ENCODE data around the gene MEF2A.
"Not testable (repeated sequence)": the region's sequence is repeated elsewhere in the genome, so short reads cannot be mapped to it uniquely, and the experiment has no call there.

MEF2A gene

GRCh38 chr15:99731336-99732123 is 165.7 kb downstream of the MEF2A start:
- H3K9ac ChIP-seq (ENCODE audit: low read depth, low read length), result no peak overlapping the region
- H3K4me3 ChIP-seq (ENCODE audit: low read depth, low read length), result peak overlapping the region; percentile 84
- H3K27me3 ChIP-seq (ENCODE audit: control insufficient read depth, insufficient read depth, low read length), result peaks cover 10% of the 10 kb centered on the region
- H3K9me3 ChIP-seq (ENCODE audit: control insufficient read depth, insufficient read depth, low read length), result no peaks in the 10 kb centered on the region
- H3K27ac ChIP-seq (ENCODE audit: low read depth, low read length), result peak overlapping the region; percentile 58
- peaks cover 24% of the 10 kb centered on the region for H3K4me1 ChIP-seq (ENCODE audit: control insufficient read depth, insufficient read depth, low read length)
- H3K36me3 ChIP-seq (ENCODE audit: control insufficient read depth, insufficient read depth, low read length), result peaks cover 16% of the 10 kb centered on the region; the same call in 1 of the 2 replicates

GRCh38 chr15:99732124-99732750 is 166.5 kb downstream of the MEF2A start:
- Histone ChIP-seq H3K27ac (ENCODE audit: low read depth, low read length) (no peak overlapping the region), H3K27me3 (ENCODE audit: control insufficient read depth, insufficient read depth, low read length) (peaks cover 10% of the 10 kb centered on the region), H3K9ac (ENCODE audit: low read depth, low read length) (no peak overlapping the region), H3K4me3 (ENCODE audit: low read depth, low read length) (peak overlapping the region; percentile 84), H3K4me1 (ENCODE audit: control insufficient read depth, insufficient read depth, low read length) (peaks cover 24% of the 10 kb centered on the region), H3K36me3 (ENCODE audit: control insufficient read depth, insufficient read depth, low read length) (peaks cover 16% of the 10 kb centered on the region; the same call in 1 of the 2 replicates), H3K9me3 (ENCODE audit: control insufficient read depth, insufficient read depth, low read length) (no peaks in the 10 kb centered on the region)

GRCh38 chr15:99732751-99733267 is 167.0 kb downstream of the MEF2A start:
- no peaks in the 10 kb centered on the region for H3K9me3 ChIP-seq (ENCODE audit: control insufficient read depth, insufficient read depth, low read length)
- H3K27ac ChIP-seq (ENCODE audit: low read depth, low read length), result no peak overlapping the region
- peak overlapping the region; percentile 84 for H3K4me3 ChIP-seq (ENCODE audit: low read depth, low read length)
- H3K4me1 ChIP-seq (ENCODE audit: control insufficient read depth, insufficient read depth, low read length), result peaks cover 24% of the 10 kb centered on the region
- H3K36me3 ChIP-seq (ENCODE audit: control insufficient read depth, insufficient read depth, low read length), result peaks cover 16% of the 10 kb centered on the region; the same call in 1 of the 2 replicates
- H3K9ac ChIP-seq (ENCODE audit: low read depth, low read length), result peak overlapping the region; percentile 28; the same call in 1 of the 2 replicates
- H3K27me3 ChIP-seq (ENCODE audit: control insufficient read depth, insufficient read depth, low read length), result peaks cover 10% of the 10 kb centered on the region

GRCh38 chr15:99733268-99734039 is 167.7 kb downstream of the MEF2A start, which contains the start of gene LYSMD4:
LYSMD4 (minus strand) TSS chr15:99733437; CDS start chr15:99731999, 1,438 bp downstream.
- Histone ChIP-seq H3K9ac (ENCODE audit: low read depth, low read length) (peak within 1 kb of the TSS; percentile 49), H3K36me3 (ENCODE audit: control insufficient read depth, insufficient read depth, low read length) (peaks cover 12% of the 10 kb centered on the region; the same call in 1 of the 2 replicates), H3K27ac (ENCODE audit: low read depth, low read length) (peak within 1 kb of the TSS; percentile 83), H3K27me3 (ENCODE audit: control insufficient read depth, insufficient read depth, low read length) (peaks cover 10% of the 10 kb centered on the region), H3K9me3 (ENCODE audit: control insufficient read depth, insufficient read depth, low read length) (no peaks in the 10 kb centered on the region), H3K4me3 (ENCODE audit: low read depth, low read length) (peak within 1 kb of the TSS; percentile 84), H3K4me1 (ENCODE audit: control insufficient read depth, insufficient read depth, low read length) (peaks cover 24% of the 10 kb centered on the region)

- peaks cover 24% of the 10 kb centered on the region for H3K4me1 ChIP-seq (ENCODE audit: control insufficient read depth, insufficient read depth, low read length)
- H3K27ac ChIP-seq (ENCODE audit: low read depth, low read length), result peak overlapping the region; percentile 83
- H3K9me3 ChIP-seq (ENCODE audit: control insufficient read depth, insufficient read depth, low read length); H3K36me3 ChIP-seq (ENCODE audit: control insufficient read depth, insufficient read depth, low read length): not testable (repeated sequence)
- H3K27me3 ChIP-seq (ENCODE audit: control insufficient read depth, insufficient read depth, low read length), result peaks cover 10% of the 10 kb centered on the region
- peak overlapping the region; percentile 60 for H3K4me3 ChIP-seq (ENCODE audit: low read depth, low read length)
- peak overlapping the region; percentile 49; the same call in 1 of the 2 replicates for H3K9ac ChIP-seq (ENCODE audit: low read depth, low read length)
Measured at GRCh38 chr15:99734040-99734291, 168.2 kb downstream of the MEF2A start.

- Histone ChIP-seq H3K4me1 (ENCODE audit: control insufficient read depth, insufficient read depth, low read length) (peaks cover 24% of the 10 kb centered on the region), H3K4me3 (ENCODE audit: low read depth, low read length) (no peak overlapping the region), H3K27me3 (ENCODE audit: control insufficient read depth, insufficient read depth, low read length) (peaks cover 10% of the 10 kb centered on the region), H3K9me3 (ENCODE audit: control insufficient read depth, insufficient read depth, low read length) (no peaks in the 10 kb centered on the region), H3K27ac (ENCODE audit: low read depth, low read length) (no peak overlapping the region), H3K9ac (ENCODE audit: low read depth, low read length) (no peak overlapping the region), H3K36me3 (ENCODE audit: control insufficient read depth, insufficient read depth, low read length) (peaks cover under 1% of the 10 kb centered on the region; the same call in 1 of the 2 replicates)
Measured at GRCh38 chr15:99734575-99734974, 168.8 kb downstream of the MEF2A start.

GRCh38 chr15:99735868-99736267 is 170.1 kb downstream of the MEF2A start:
- peaks cover 10% of the 10 kb centered on the region for H3K27me3 ChIP-seq (ENCODE audit: control insufficient read depth, insufficient read depth, low read length)

GRCh38 chr15:99736702-99737101 is 170.9 kb downstream of the MEF2A start:
- peaks cover 7% of the 10 kb centered on the region for H3K4me1 ChIP-seq (ENCODE audit: control insufficient read depth, insufficient read depth, low read length)
- H3K27ac ChIP-seq (ENCODE audit: low read depth, low read length), result no peak overlapping the region
- peaks cover 10% of the 10 kb centered on the region for H3K27me3 ChIP-seq (ENCODE audit: control insufficient read depth, insufficient read depth, low read length)
- H3K9me3 ChIP-seq (ENCODE audit: control insufficient read depth, insufficient read depth, low read length), result no peaks in the 10 kb centered on the region
- H3K4me3 ChIP-seq (ENCODE audit: low read depth, low read length), result no peak overlapping the region
- H3K9ac ChIP-seq (ENCODE audit: low read depth, low read length), result no peak overlapping the region
- H3K36me3 ChIP-seq (ENCODE audit: control insufficient read depth, insufficient read depth, low read length), result no peaks in the 10 kb centered on the region

More at GRCh38 chr15:99735868-99736267, 170.1 kb downstream of the MEF2A start:
- H3K36me3 ChIP-seq (ENCODE audit: control insufficient read depth, insufficient read depth, low read length), result no peaks in the 10 kb centered on the region
- no peaks in the 10 kb centered on the region for H3K9me3 ChIP-seq (ENCODE audit: control insufficient read depth, insufficient read depth, low read length)
- no peak overlapping the region for H3K4me3 ChIP-seq (ENCODE audit: low read depth, low read length)
- H3K27ac ChIP-seq (ENCODE audit: low read depth, low read length), result no peak overlapping the region
- peaks cover 15% of the 10 kb centered on the region for H3K4me1 ChIP-seq (ENCODE audit: control insufficient read depth, insufficient read depth, low read length)
- no peak overlapping the region for H3K9ac ChIP-seq (ENCODE audit: low read depth, low read length)

- H3K27me3 ChIP-seq (ENCODE audit: control insufficient read depth, insufficient read depth, low read length), result no peaks in the 10 kb centered on the region
- no peak overlapping the region for H3K4me3 ChIP-seq (ENCODE audit: low read depth, low read length)
- H3K4me1 ChIP-seq (ENCODE audit: control insufficient read depth, insufficient read depth, low read length), result no peaks in the 10 kb centered on the region
- H3K9ac ChIP-seq (ENCODE audit: low read depth, low read length), result no peak overlapping the region
- no peaks in the 10 kb centered on the region for H3K9me3 ChIP-seq (ENCODE audit: control insufficient read depth, insufficient read depth, low read length)
- no peak overlapping the region for H3K27ac ChIP-seq (ENCODE audit: low read depth, low read length)
- no peaks in the 10 kb centered on the region for H3K36me3 ChIP-seq (ENCODE audit: control insufficient read depth, insufficient read depth, low read length)
Measured at GRCh38 chr15:99738021-99738847, 172.4 kb downstream of the MEF2A start.

GRCh38 chr15:99741835-99742234 is 176.1 kb downstream of the MEF2A start:
- no peaks in the 10 kb centered on the region for H3K4me1 ChIP-seq (ENCODE audit: control insufficient read depth, insufficient read depth, low read length)
- no peak overlapping the region for H3K4me3 ChIP-seq (ENCODE audit: low read depth, low read length)
- no peaks in the 10 kb centered on the region for H3K36me3 ChIP-seq (ENCODE audit: control insufficient read depth, insufficient read depth, low read length)
- H3K27ac ChIP-seq (ENCODE audit: low read depth, low read length), result no peak overlapping the region
- H3K9ac ChIP-seq (ENCODE audit: low read depth, low read length), result no peak overlapping the region
- no peaks in the 10 kb centered on the region for H3K27me3 ChIP-seq (ENCODE audit: control insufficient read depth, insufficient read depth, low read length)
- no peaks in the 10 kb centered on the region for H3K9me3 ChIP-seq (ENCODE audit: control insufficient read depth, insufficient read depth, low read length)
